ACC112 (cell line): ENCODE data around the gene NRG3.
"Not testable (repeated sequence)": the region's sequence is repeated elsewhere in the genome, so short reads cannot be mapped to it uniquely, and the experiment has no call there.

Source experiments
- H2AFZ ChIP-seq: fragments of 200-600 bp; sonication (generic); one replicate; pipeline ENCODE4 v1.6.0; 2017; ENCODE audit warnings: antibody characterized with exemption, low read length; ENCODE audit not compliant: unreplicated experiment
- H3K27ac ChIP-seq: fragments of 200-600 bp; sonication (generic); 2 replicates; pipeline ENCODE4 v1.5.1; 2014; ENCODE audit warnings: low read depth, mild to moderate bottlenecking, antibody characterized with exemption, low read length, moderate library complexity
- H3K27me3 ChIP-seq: fragments of 200-600 bp; sonication (generic); 2 replicates; pipeline ENCODE4 v1.6.1; 2014; ENCODE audit warnings: mild to moderate bottlenecking, antibody characterized with exemption, low read length, moderate library complexity, mixed read lengths; ENCODE audit not compliant: insufficient read depth
- H3K36me3 ChIP-seq: fragments of 200-600 bp; sonication (generic); 2 replicates; pipeline ENCODE4 v1.6.1; 2016; ENCODE audit warnings: mild to moderate bottlenecking, antibody characterized with exemption, low read length, moderate library complexity, mixed read lengths; ENCODE audit not compliant: insufficient read depth
- H3K4me1 ChIP-seq: fragments of 200-600 bp; sonication (generic); one replicate; pipeline ENCODE4 v1.6.1; 2016; ENCODE audit warnings: low read length, mixed read lengths; ENCODE audit not compliant: insufficient read depth, unreplicated experiment, control insufficient read depth
- H3K4me3 ChIP-seq: fragments of 200-600 bp; sonication (generic); 2 replicates; pipeline ENCODE4 v1.5.1; 2014; ENCODE audit warnings: mild to moderate bottlenecking, low read depth, low read length
- H3K79me2 ChIP-seq: fragments of 200-600 bp; sonication (generic); one replicate; pipeline ENCODE4 v1.6.0; 2016; ENCODE audit warnings: low read length; ENCODE audit not compliant: control insufficient read depth, unreplicated experiment, insufficient read depth

NRG3 gene

GRCh38 chr10:82980321-82980720 is 1105.3 kb downstream of the NRG3 start:
- Histone ChIP-seq H3K4me3 (no peak overlapping the region), H3K4me1 (peaks cover 9% of the 10 kb centered on the region), H3K27me3 (no peaks in the 10 kb centered on the region), H3K36me3 (no peaks in the 10 kb centered on the region), H2AFZ (no peak overlapping the region), H3K79me2 (no peaks in the 10 kb centered on the region), H3K27ac (no peak overlapping the region)

GRCh38 chr10:82981137-82981723 is 1106.2 kb downstream of the NRG3 start:
- Histone ChIP-seq H3K4me1 (peaks cover 9% of the 10 kb centered on the region), H3K27me3 (no peaks in the 10 kb centered on the region), H3K79me2 (no peaks in the 10 kb centered on the region), H3K4me3 (no peak overlapping the region), H2AFZ (no peak overlapping the region), H3K27ac (peak overlapping the region; percentile 78), H3K36me3 (no peaks in the 10 kb centered on the region)

GRCh38 chr10:82982110-82982608 is 1107.2 kb downstream of the NRG3 start:
- Histone ChIP-seq H3K4me3 (no peak overlapping the region), H3K4me1 (peaks cover 9% of the 10 kb centered on the region), H2AFZ (no peak overlapping the region), H3K36me3 (no peaks in the 10 kb centered on the region), H3K27ac (peak overlapping the region; percentile 78), H3K79me2 (no peaks in the 10 kb centered on the region), H3K27me3 (no peaks in the 10 kb centered on the region)

GRCh38 chr10:82986216-82986615 is 1111.2 kb downstream of the NRG3 start:
- Histone ChIP-seq H3K79me2 (no peaks in the 10 kb centered on the region), H3K36me3 (no peaks in the 10 kb centered on the region), H3K4me1 (peaks cover 9% of the 10 kb centered on the region), H2AFZ (no peak overlapping the region), H3K4me3 (no peak overlapping the region), H3K27ac (no peak overlapping the region), H3K27me3 (no peaks in the 10 kb centered on the region)

- not testable (repeated sequence) for H3K4me1 ChIP-seq, H3K4me3 ChIP-seq, H3K27ac ChIP-seq, H3K36me3 ChIP-seq, H3K79me2 ChIP-seq, H3K27me3 ChIP-seq, H2AFZ ChIP-seq
Measured at GRCh38 chr10:83006479-83006878, 1131.5 kb downstream of the NRG3 start.

GRCh38 chr10:83007510-83007909 is 1132.5 kb downstream of the NRG3 start:
- no peak overlapping the region for H2AFZ ChIP-seq
- H3K79me2 ChIP-seq = no peaks in the 10 kb centered on the region
- H3K4me1 ChIP-seq = no peaks in the 10 kb centered on the region
- no peak overlapping the region for H3K27ac ChIP-seq
- no peak overlapping the region for H3K4me3 ChIP-seq
- H3K36me3 ChIP-seq = no peaks in the 10 kb centered on the region
- no peaks in the 10 kb centered on the region for H3K27me3 ChIP-seq

- Histone ChIP-seq H3K27ac (no peak overlapping the region), H3K27me3 (no peaks in the 10 kb centered on the region), H2AFZ (no peak overlapping the region)
Measured at GRCh38 chr10:83012866-83013265, 1137.9 kb downstream of the NRG3 start.

GRCh38 chr10:83017076-83017867 is 1142.3 kb downstream of the NRG3 start:
- Histone ChIP-seq H3K79me2 (no peaks in the 10 kb centered on the region), H3K27ac (no peak overlapping the region), H3K4me1 (no peaks in the 10 kb centered on the region), H2AFZ (no peak overlapping the region), H3K4me3 (no peak overlapping the region), H3K27me3 (no peaks in the 10 kb centered on the region), H3K36me3 (no peaks in the 10 kb centered on the region)

More at GRCh38 chr10:83012866-83013265, 1137.9 kb downstream of the NRG3 start:
- Histone ChIP-seq H3K79me2 (no peaks in the 10 kb centered on the region), H3K4me3 (no peak overlapping the region), H3K36me3 (no peaks in the 10 kb centered on the region), H3K4me1 (no peaks in the 10 kb centered on the region)

- Histone ChIP-seq H3K79me2 (no peaks in the 10 kb centered on the region), H3K4me1 (no peaks in the 10 kb centered on the region), H3K27me3 (no peaks in the 10 kb centered on the region), H3K4me3 (no peak overlapping the region), H3K36me3 (no peaks in the 10 kb centered on the region), H3K27ac (no peak overlapping the region), H2AFZ (no peak overlapping the region)
Measured at GRCh38 chr10:83023662-83024061, 1148.7 kb downstream of the NRG3 start.
